DMS53 treated with DMSO at 0.1 percent for 48 hours (cell line): ENCODE data around the gene RPSA.
A peak's percentile ranks its signal among the peaks of the same experiment; 100 is the strongest.
"Not testable (repeated sequence)": the region's sequence is repeated elsewhere in the genome, so short reads cannot be mapped to it uniquely, and the experiment has no call there.

ENCODE experiments used
- DNase-seq: peaks from one replicate; lab custom pipeline; 2025; ENCODE audit not compliant: unreplicated experiment; lab: John Stamatoyannopoulos, UW

RPSA gene

DNA sequence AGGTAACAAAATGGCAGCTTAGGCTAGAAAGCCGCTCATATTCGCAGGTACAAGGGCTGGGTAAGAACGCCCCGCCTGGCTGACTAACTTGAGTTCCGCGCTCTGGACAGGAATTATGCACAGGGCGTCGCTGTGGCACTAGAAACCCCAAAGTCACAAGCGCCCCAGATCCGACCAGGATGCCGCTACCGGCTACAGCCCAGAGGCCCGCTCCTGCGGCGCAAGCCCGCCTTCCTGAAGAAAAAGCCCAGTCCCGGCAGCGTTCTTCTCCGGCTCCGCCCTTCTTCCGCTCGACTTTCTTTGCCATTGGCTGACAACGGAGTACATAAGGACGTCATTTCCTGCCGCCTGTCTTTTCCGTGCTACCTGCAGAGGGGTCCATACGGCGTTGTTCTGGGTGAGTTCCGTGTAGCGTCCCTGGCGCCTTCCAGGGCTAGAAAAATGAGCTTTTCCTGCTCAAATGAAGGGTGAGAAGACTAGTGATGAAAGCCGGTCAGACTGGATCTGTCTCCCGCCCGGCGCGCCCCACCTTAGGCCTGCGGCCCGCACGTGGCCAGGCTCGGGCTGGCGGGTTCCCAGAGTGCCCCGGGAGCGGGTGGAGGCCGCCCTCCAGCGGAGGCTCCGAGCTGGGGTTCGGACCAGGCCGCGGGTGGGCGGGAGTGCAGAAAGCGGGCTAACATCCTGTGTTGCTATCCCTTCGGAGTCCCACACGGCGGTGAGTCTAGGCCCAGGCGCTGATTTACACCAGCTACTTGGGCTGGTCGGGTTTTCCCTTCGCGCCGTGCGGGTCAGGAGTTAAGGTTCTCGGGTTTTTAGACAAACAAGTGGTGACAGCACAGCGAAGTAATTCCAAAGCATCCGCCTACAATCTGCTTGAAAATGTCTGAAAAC lies at the start of gene RPSA:
Gene RPSA, plus strand, starts transcription at position 353 of the 891 bp plus-strand sequence. CDS start 934 bp downstream, outside the sequence.
- DNase-seq, result peak; percentile 63

- no peak for DNase-seq
Measured at GRCh38 chr3:39358333-39358732, 48.2 kb upstream of the RPSA start.

GRCh38 chr3:39361252-39361927 lies 45.1 kb upstream of the RPSA start:
- DNase-seq, result no peak

DNA sequence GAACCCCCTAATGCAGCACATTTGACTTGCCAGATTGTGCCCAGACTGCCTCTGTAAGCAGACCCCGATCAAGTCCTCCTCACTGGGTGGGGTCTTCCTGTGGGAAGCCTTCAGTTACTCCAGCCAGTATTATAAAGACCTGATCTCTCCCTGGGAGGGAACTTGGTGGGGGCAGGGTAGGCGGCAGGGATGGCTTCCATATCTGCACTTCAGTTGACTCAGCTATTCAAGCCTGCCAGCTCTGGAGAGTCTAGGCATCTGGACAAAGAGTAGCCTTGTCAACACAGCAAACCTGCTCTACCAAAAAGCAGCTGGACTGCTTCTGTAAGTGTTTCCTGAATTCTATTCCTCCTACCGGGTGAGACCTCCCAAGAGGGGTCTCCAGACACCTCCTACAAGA lies 44.3 kb upstream of the RPSA start:
- DNase-seq, result peak; percentile 19

- peak; percentile 39 for DNase-seq
Measured at GRCh38 chr3:39362812-39363211, 43.7 kb upstream of the RPSA start.

- DNase-seq, result not testable (repeated sequence)
Measured at GRCh38 chr3:39370450-39370849, 36.1 kb upstream of the RPSA start.

DNA sequence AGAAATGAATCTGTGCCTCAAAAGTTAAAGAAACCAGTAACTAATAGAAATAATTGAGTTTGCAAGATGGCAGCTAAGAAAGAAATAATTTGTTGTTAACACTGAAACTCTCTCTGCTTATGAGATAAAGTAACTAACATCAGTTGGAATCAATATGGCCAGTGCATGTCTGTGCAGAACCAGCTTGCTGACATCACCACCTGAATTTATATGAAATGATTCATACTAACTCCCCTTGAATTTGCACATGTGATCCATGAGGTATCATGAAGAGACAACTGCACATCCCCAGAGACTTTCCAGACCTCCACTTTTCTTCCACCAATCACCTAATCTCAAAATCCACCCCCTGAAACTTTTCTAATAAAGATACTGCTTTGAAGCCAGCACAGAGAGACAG lies 33.7 kb upstream of the RPSA start:
- DNase-seq, result no peak

GRCh38 chr3:39376959-39377634 lies 29.4 kb upstream of the RPSA start:
- no peak for DNase-seq

GRCh38 chr3:39378088-39378487 lies 28.4 kb upstream of the RPSA start:
- no peak for DNase-seq

GRCh38 chr3:39378957-39379777 lies 27.4 kb upstream of the RPSA start:
- no peak for DNase-seq

DNA sequence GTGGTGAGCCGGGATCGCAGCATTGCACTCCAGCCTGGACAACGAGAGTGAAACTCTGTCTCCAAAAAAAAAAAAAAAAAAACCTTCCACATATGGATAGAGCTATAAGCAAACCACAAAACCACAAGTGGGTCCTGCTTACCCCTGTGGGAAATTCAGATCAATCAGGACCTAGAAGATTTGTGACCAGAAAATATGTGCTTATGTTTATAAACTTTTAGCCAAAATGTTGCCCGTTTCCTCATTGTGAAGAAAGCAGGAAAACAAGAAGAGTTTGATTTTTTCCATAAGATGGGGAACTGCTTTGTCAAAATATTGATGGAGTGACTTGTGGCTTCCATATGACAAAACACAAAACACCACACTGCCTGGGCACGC lies 26.8 kb upstream of the RPSA start:
- DNase-seq, result no peak

DNA sequence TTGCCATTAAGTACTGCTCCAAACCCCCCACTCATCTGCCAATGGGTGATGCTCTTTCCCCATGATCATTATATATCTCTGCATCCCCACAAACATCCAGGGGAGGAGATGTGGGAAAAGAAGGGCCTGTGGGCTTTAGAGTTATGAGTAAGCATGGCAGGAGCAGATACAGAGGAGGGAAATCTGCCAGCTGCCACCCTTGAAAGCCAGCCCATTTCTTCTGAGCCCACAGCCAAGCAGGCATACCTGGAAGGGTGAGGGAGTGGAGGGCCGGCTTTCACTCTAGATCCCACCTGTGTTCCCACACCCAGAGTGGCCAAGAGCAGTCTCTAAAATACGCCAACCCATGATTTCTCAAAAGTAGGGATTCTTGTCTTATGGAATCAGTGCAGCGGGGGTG lies 25.1 kb upstream of the RPSA start:
- no peak for DNase-seq

DNA sequence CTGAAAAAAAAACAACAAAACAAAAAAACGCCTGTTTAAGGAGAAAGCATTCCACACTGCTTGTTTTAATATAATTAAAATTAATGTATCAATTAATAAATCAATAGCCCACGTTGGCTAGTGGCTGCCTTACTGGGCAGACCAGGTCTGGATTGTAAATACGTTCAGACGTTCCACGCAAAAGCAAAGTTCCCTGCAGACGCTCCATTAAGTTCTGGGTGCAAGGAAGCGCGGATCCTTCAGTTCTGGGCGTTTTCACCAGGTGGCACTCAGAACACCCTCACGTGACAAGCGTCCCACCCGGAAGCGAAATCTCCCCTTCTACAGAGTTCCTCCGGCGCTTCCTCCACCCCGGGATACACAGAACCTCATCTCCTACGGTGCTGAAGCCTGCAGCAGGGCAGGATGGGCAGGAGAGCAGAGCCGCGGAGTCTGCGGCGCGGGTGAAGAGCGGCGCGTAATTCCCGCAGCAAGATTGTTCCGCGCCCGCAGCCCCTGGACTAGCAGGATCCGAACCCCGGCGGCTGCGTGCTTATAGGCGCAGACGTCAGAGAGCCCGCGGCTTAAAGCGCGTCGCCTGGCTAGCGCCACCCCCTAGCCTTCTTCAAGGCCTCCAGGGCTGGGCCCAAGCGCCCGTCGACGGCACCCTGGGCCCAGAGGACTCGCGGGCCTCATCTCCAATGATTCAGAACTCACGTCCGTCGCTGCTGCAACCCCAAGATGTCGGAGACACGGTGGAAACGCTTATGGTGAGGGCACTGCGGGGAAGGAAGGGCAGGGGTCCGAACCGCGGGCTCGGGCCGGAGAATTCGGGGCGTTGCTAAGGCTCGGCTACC lies 23.3 kb upstream of the RPSA start, which contains the start of gene SLC25A38:
Gene SLC25A38, plus strand, starts transcription at position 326 of the 836 bp plus-strand sequence. Its CDS starts 355 bp downstream, at position 681.
- DNase-seq, result no peak

DNA sequence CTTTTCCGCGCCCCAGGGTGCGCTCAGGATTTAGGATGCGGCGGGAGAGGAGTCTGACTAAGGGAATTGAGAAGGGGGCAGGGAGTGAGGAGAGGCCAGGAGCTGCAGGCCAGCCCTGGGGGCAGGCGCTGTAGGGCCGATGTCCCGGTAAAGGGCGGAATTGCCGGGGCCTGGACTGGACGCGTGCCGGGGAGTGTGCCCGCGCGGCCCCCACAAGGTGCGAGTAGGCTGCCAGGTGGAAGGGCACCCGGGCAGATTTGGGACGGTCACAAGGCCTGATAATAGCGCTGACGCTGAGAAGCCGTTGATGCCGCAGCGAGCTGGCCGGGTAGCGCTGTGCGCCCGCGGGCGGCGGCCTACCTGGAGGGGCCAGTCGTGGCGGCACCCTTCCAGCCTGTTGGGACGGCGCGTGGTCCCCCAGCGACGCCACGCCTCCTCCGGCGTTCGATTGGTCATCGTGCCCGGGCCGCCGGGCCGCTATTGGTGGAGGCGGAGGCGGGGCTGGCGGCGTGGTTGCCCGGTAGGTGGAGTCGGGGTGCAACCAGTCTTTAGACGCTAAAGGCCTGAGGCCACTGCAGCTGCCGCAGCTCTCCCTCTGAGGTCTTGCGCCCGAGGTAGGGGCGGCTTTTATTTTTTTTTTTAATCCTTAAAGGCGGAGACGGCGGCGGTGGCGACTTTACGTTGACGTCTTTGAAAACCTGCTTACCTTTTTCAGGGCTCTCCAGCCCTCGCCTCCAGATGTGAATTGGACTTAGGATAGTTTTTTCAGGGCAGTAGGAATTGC lies 22.4 kb upstream of the RPSA start:
- no peak for DNase-seq

GRCh38 chr3:39384665-39385000 lies 21.9 kb upstream of the RPSA start:
- DNase-seq, result no peak

DNA sequence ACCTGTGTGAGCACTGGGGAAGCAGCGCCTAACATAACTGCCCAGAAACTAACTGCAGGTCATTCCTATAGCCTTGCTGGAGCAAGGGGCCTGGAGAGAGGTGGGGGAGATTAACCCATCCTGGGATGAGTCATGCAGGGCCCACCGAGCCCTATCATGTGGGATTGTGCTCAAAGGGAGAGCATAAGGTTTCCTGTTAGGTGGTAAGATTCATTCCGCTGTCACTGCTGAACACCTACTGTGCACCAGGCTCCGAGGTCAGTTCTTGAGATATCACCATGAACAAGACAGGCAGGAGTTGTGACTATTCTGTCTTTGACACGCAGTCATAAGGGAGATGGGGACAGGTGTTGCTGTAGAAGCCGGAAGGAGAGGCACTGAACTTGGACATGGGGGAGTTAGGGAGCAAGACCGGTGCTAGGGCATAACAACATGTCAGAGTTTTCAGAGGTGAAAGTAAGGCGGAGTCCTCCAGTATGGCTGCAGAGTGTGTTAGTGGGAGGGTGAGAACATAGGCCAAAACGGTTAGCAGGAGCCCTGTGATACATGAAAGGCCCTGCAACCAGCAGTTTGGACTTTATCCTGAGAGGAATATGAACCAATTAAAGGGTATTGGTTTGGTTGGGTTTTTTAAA lies 20.9 kb upstream of the RPSA start:
- DNase-seq, result no peak

GRCh38 chr3:39386318-39386717 lies 20.2 kb upstream of the RPSA start:
- DNase-seq, result no peak

- no peak for DNase-seq
Measured at GRCh38 chr3:39387411-39387975, 19.0 kb upstream of the RPSA start.
